Measurements from ENCODE around the gene OBSCN. TPM values are rescaled to one million over a fixed set of nuclear protein-coding genes. Genes with fewer than 3 reads are reported as not detected.
"Not testable (repeated sequence)": the region's sequence is repeated elsewhere in the genome, so short reads cannot be mapped to it uniquely, and the experiment has no call there.

Gene OBSCN
- total and polyA plus RNA-seq, 11 donors: 155 to 524 (median 354) TPM

DNA sequence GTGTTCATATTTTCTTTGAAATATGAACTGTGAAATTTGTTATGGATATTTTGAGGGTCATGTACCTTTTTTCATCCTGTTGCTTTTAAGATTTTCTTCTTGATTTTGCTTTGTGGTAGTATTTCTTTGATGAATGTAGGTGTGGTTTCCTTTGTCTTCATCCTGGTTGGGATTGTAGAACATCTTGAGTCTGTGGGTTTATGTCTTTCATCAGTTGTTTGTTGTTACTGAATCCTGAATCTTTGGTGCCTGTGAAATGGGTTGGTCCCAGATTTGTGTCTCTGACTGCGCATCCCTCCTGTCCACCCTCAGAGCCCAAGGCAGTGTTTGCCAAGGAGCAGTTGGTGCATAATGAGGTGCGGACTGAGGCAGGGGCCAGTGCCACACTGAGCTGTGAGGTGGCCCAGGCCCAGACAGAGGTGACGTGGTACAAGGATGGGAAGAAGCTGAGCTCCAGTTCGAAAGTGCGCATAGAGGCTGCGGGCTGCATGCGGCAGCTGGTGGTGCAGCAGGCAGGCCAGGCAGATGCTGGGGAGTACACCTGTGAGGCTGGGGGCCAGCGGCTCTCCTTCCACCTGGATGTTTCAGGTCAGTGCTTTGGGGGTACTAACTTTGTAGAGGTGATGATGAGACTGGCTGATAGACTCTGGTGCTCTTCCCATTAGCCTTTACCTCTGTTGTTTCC, 38.5 kb downstream of the OBSCN start:
- 91 to 97% (median 96%) methylated on average over 8 of the region's 8 CpGs for WGBS, 4 donors
- Histone ChIP-seq H3K4me3 (no peak overlapping the region), H3K27ac (no peak overlapping the region), H3K4me1 (no peaks in the 10 kb centered on the region), H3K27me3 (no peaks in the 10 kb centered on the region), H3K36me3 (peaks cover 0 to 100% (median 85%) of the 10 kb centered on the region in 9 donors), H3K9me3 (peaks cover 0 to 53% (median 18%) of the 10 kb centered on the region in 12 donors)
- intact Hi-C loops (cut with DNase I): no loop called here
- TF ChIP-seq POLR2A (IDR thresholded peaks at IDR 0.05): no peak
- TF ChIP-seq, protein P1, sequence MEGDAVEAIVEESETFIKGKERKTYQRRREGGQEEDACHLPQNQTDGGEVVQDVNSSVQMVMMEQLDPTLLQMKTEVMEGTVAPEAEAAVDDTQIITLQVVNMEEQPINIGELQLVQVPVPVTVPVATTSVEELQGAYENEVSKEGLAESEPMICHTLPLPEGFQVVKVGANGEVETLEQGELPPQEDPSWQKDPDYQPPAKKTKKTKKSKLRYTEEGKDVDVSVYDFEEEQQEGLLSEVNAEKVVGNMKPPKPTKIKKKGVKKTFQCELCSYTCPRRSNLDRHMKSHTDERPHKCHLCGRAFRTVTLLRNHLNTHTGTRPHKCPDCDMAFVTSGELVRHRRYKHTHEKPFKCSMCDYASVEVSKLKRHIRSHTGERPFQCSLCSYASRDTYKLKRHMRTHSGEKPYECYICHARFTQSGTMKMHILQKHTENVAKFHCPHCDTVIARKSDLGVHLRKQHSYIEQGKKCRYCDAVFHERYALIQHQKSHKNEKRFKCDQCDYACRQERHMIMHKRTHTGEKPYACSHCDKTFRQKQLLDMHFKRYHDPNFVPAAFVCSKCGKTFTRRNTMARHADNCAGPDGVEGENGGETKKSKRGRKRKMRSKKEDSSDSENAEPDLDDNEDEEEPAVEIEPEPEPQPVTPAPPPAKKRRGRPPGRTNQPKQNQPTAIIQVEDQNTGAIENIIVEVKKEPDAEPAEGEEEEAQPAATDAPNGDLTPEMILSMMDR (IDR thresholded peaks at IDR 0.05): no peak
- ATAC-seq: no peak
- no peak for DNase-seq

DNA sequence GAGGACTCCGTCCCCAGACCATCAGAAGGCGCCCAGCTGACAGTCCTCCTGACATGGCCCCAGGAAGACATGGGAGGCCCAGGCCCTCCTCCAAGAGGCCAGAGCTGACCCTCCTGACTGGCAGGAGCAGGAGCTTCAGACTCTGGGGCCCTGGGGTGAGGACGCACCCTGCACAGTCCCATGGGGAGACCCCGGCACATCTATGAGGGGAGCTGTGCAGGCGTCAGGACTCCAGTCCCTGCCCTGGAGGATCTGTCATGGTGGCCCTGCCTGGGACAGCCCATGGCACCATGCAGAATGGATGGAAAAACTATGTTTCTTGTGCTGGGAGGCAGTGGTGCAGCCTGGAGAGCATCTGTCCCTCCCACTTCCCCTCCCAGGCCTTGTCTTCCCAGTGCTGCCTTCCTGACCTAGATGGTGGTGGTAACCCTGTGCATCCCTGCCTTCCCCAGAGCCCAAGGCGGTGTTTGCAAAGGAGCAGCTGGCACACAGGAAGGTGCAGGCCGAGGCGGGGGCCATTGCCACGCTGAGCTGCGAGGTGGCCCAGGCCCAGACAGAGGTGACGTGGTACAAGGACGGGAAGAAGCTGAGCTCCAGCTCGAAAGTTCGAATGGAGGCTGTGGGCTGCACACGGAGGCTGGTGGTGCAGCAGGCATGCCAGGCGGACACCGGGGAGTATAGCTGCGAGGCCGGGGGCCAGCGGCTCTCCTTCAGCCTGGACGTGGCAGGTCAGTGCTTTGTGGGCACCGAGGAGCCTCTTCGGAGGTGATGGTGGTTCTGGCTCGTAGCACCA, 41.9 kb downstream of the OBSCN start:
- ATAC-seq: peak in 3 of 4 donors; percentile 27 to 49 (median 32)

DNA sequence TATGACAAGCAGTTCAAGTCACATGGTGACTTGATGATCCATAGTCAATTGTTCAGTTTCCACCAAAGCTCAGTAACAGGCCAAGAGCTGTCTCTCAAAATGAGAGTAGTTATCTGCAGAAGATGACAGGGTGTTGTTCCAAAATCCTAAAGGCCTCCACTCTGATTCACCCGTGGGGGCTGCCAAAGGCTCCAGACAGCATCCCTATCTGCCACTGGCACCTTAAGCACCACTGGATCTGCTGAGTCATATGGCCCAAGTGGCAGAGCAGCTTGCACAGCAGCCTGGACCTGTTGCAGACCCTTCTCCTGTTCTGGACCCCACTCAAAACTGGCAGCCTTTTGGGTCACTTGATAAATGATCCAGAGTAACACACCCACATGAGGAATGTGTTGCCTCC, 44.6 kb downstream of the OBSCN start:
- ATAC-seq: peak in 1 of 4 donors; percentile 28
- Histone ChIP-seq H3K36me3 (peaks cover 0 to 91% (median 56%) of the 10 kb centered on the region in 9 donors), H3K4me1 (peaks cover 0 to 17% (median 0%) of the 10 kb centered on the region in 12 donors)
- WGBS, 4 donors: 36 to 44% (median 41%) methylated on average over 1 of the region's 1 CpG
- H3K27me3 ChIP-seq; H3K27ac ChIP-seq; H3K9me3 ChIP-seq; H3K4me3 ChIP-seq; intact Hi-C loops (cut with DNase I): not testable (repeated sequence)
- peak in 1 of 5 donors; percentile 39 for DNase-seq

More for the DNA sequence above, 41.9 kb downstream of the OBSCN start:
- Histone ChIP-seq H3K27me3 (no peaks in the 10 kb centered on the region), H3K36me3 (peaks cover 0 to 96% (median 70%) of the 10 kb centered on the region in 9 donors), H3K4me1 (peaks cover 0 to 17% (median 0%) of the 10 kb centered on the region in 12 donors), H3K9me3 (peaks cover 0 to 20% (median under 1%) of the 10 kb centered on the region in 12 donors), H3K4me3 (no peak overlapping the region), H3K27ac (no peak overlapping the region)
- 90 to 94% (median 93%) methylated on average over 20 to 24 of the region's 24 CpGs for WGBS, 4 donors
- TF ChIP-seq, protein P1 (IDR thresholded peaks at IDR 0.05): no peak
- TF ChIP-seq POLR2A (IDR thresholded peaks at IDR 0.05): no peak
- no peak for DNase-seq
- intact Hi-C loops (cut with DNase I): no loop called here

DNA sequence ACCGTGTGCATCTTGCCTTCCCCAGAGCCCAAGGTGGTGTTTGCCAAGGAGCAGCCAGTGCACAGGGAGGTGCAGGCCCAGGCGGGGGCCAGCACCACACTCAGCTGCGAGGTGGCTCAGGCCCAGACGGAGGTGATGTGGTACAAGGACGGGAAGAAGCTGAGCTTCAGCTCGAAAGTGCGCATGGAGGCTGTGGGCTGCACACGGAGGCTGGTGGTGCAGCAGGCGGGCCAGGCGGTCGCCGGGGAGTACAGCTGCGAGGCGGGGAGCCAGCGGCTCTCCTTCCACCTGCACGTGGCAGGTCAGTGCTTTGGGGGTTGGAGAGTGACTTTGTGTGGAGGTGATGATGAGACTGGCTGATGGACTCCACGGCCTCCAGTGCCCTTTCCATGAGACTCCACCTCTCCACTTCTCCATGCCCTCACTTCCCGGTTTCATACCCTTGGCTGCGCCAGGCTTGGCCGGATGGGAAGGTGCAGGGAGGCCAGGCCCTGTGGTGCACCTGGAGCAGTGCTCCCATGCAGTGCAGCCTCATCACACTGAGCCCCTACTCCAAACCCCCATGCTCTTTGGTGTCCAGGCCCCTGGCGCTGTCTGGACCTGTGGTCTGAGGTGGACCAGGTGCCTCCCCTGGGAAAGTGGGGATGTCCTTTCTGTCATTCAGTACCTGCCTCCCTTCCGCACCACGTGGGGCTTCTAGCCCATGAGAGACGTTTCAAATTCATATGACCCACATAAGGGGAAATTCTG, 49.0 kb downstream of the OBSCN start:
- peak in 1 of 4 donors; percentile 45 for ATAC-seq
- DNase-seq: no peak
- no peak overlapping the region for H3K4me3 ChIP-seq
- H3K36me3 ChIP-seq: peaks cover 0 to 91% (median 38%) of the 10 kb centered on the region in 9 donors
- no peaks in the 10 kb centered on the region for H3K27me3 ChIP-seq
- H3K27ac ChIP-seq: no peak overlapping the region
- H3K4me1 ChIP-seq: peaks cover 0 to 17% (median 0%) of the 10 kb centered on the region in 12 donors
- TF ChIP-seq, protein P1 (IDR thresholded peaks at IDR 0.05): no peak
- TF ChIP-seq POLR2A (IDR thresholded peaks at IDR 0.05): no peak
- WGBS, 4 donors: 92 to 94% (median 92%) methylated on average over 23 to 24 of the region's 24 CpGs
- H3K9me3 ChIP-seq: peaks cover 0 to 20% (median 0%) of the 10 kb centered on the region in 12 donors
- intact Hi-C loops (cut with DNase I): no loop called here

All from heart left ventricle (tissue), 16 donors.